Spleen (tissue), 11 donors: ENCODE data around the gene N4BP3. TPM values are rescaled to one million over a fixed set of nuclear protein-coding genes. Genes with fewer than 3 reads are reported as not detected.

ENCODE experiments used
- DNase-seq: peaks from one replicate; pipeline ENCODE4 v3.0.0-alpha.2; 2020
- H3K27ac ChIP-seq, 8 donors: fragments of 200-600 bp; sonication (generic) in 7 of 8; 1 replicate in 4 of 8; 2 replicates in 4 of 8; pipeline versions ENCODE4 v1.5.0 to v1.8.0; 2016 to 2021; ENCODE audit warnings: inconsistent platforms in 4 of 8, mild to moderate bottlenecking in 4 of 8, moderate library complexity in 1 of 8
- H3K27me3 ChIP-seq, 7 donors: fragments of 200-600 bp; sonication (generic) in 6 of 7; replicated peaks in 1 of 7; 1 replicate in 4 of 7; 2 replicates in 3 of 7; pipeline versions ENCODE4 v1.5.0 to v1.8.0; 2016 to 2021; ENCODE audit warnings: inconsistent platforms in 3 of 7, mild to moderate bottlenecking in 1 of 7
- H3K36me3 ChIP-seq, 6 donors: fragments of 200-600 bp; sonication (generic) in 5 of 6; 1 replicate in 4 of 6; 2 replicates in 2 of 6; pipeline versions ENCODE4 v1.5.0 to v1.8.0; 2016 to 2021; ENCODE audit warnings: inconsistent platforms in 2 of 6
- H3K4me1 ChIP-seq, 6 donors: fragments of 200-600 bp; sonication (generic) in 5 of 6; 1 replicate in 3 of 6; 2 replicates in 3 of 6; pipeline versions ENCODE4 v1.5.0 to v1.8.0; 2016 to 2021; ENCODE audit warnings: inconsistent platforms in 3 of 6
- H3K4me3 ChIP-seq, 8 donors: fragments of 200-600 bp; sonication (generic) in 7 of 8; 1 replicate in 4 of 8; 2 replicates in 4 of 8; pipeline versions ENCODE4 v1.5.0 to v1.8.0; 2016 to 2021; ENCODE audit warnings: inconsistent platforms in 4 of 8, mild to moderate bottlenecking in 4 of 8, moderate library complexity in 2 of 8
- H3K9me3 ChIP-seq, 8 donors: fragments of 200-600 bp; sonication (generic) in 7 of 8; 1 replicate in 4 of 8; 2 replicates in 4 of 8; pipeline versions ENCODE4 v1.5.0 to v1.8.0; 2016 to 2021; ENCODE audit warnings: inconsistent platforms in 4 of 8
- CTCF ChIP-seq, 11 experiments: fragments of 200-600 bp in 7 of 11; fragments of 450-650 bp in 4 of 11; sonication (generic) in 4 of 11; IDR thresholded peaks in 8 of 11; conservative IDR thresholded peaks in 3 of 11; 1 replicate in 7 of 11; 2 replicates in 4 of 11; pipeline versions ENCODE4 v1.4.0 to v1.8.0; 2016 to 2021; ENCODE audit warnings: antibody characterized with exemption in 11 of 11, inconsistent platforms in 4 of 11, mild to moderate bottlenecking in 1 of 11
- POLR2A ChIP-seq, 3 donors: fragments of 450-650 bp; IDR thresholded peaks; one replicate each; pipeline ENCODE4 v1.5.1; 2017; ENCODE audit warnings: antibody characterized with exemption in 3 of 3, mild to moderate bottlenecking in 1 of 3
- POLR2AphosphoS5 ChIP-seq, 3 donors: sonication (generic); formaldehyde crosslinking; IDR thresholded peaks; one replicate each; pipeline ENCODE4 v1.5.1; 2017; ENCODE audit warnings: antibody characterized with exemption in 3 of 3
- WGBS, 5 donors: extraction: QIAGEN DNeasy Blood & Tissue Kit in 3 of 5; methylation state at CpG; one replicate each; pipeline versions ENCODE4 v1.1.5 to v1.1.7; 2013 to 2018; 5-methylcytosine and 5-hydroxymethylcytosine counted together
- intact Hi-C: fragments of 100-400 bp; cut with DNase I; formaldehyde crosslinking; loops from one replicate; pipeline ENCODE4 v1.15.0; 2023; ENCODE audit warnings: low total_unique reads
- polyA plus RNA-seq, 3 donors: library from polyadenylated mRNA; stranded (reverse); fragments of 200-250 nt; gene quantifications; one replicate each; pipeline ENCODE4 v1.2.1, GENCODE V29; 2013
- total RNA-seq, 7 donors: library from RNA; depleted of rRNA in 3 of 7; stranded (reverse); fragments of >200 nt in 3 of 7; fragmentation: NEBNext Ultra II Directional in 4 of 7; extraction: Animal tissue kit (Norgen Biotek cat#: 25700) in 4 of 7; gene quantifications; one replicate each; pipeline versions ENCODE4 v1.1.0 to v1.2.1, GENCODE V29; 2016 to 2021
- donor health status: healthy with polysubstance abuse.
- donor health status: DM: no; HTN: no; CAD: no; lungs with moderate emphysema.
- donor health status: DM: no; HTN: no; CAD: no.
- donor health status: Bipolar disorder and iron deficiency.
- donor health status: healthy.
- donor health status: DM: no; HTN: no; CAD: no.
- donor health status: DM: yes; HTN: yes; CAD: no.

The N4BP3 gene
- total and polyA plus RNA-seq, 10 donors = 1.2 to 6.6 (median 3.5) TPM

DNA sequence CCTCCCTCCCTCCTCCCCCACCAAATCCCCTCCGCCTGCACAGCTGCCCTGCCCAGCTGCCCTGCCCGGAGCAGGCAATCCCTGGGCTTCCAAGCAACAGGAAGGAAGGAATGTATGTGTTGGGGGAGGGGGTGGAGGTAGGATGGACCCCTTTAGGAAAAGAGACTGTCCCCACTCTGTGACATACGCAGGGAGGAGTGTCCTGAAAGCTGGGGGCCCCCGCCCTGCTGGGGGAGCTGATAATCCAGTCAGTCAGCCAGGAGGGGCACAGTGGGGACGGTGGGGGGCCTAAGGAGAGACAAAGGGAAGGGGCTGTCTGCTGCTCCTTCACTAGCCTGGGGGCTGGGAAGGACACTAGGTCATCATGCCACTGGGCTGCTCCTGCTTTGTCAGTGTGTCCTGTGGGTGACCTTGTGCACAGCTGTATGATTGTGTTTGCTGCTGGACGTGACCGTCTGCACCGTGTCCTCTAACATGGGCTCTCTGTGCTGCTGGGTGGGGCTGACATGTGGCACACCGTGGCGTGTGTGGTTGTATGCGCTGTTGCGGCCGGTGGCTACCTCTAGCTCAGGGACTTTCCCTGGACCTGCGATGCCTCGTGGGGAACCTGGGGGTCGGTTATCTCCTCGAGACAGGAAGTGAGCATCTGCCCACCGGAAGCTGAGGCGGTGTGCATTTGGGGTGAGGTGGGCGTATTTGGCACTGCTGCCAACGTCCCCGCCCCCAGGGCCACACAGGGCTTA is 3.0 kb downstream of the N4BP3 start:
- Histone ChIP-seq H3K27me3 (peaks cover 0 to 92% (median 26%) of the 10 kb centered on the region in 7 donors), H3K9me3 (peaks cover 0 to 4% (median 0%) of the 10 kb centered on the region in 8 donors), H3K36me3 (peaks cover 0 to 6% (median 0%) of the 10 kb centered on the region in 6 donors), H3K27ac (peak overlapping the region in 6 of 8 donors; percentile 37 to 85 (median 66)), H3K4me1 (peaks cover 54 to 89% (median 85%) of the 10 kb centered on the region in 6 donors), H3K4me3 (peak overlapping the region in 3 of 8 donors; percentile 5 to 85 (median 66))
- peak; percentile 92 for DNase-seq
- WGBS, 5 donors = 8 to 10% (median 9%) methylated on average over 17 to 22 of the region's 22 CpGs
- intact Hi-C loops = no loop called here
- no peak for TF ChIP-seq POLR2A (IDR thresholded peaks at IDR 0.05)
- TF ChIP-seq POLR2AphosphoS5 (IDR thresholded peaks at IDR 0.05) = peak; percentile 65 to 81 (median 76)

GRCh38 chr5:178117923-178118701 is 4.8 kb downstream of the N4BP3 start:
- TF ChIP-seq POLR2A (IDR thresholded peaks at IDR 0.05) (no peak), CTCF (IDR thresholded peaks at IDR 0.05 in 8 of 11, conservative IDR thresholded peaks at IDR 0.05 in 3 of 11) (no peak), POLR2AphosphoS5 (IDR thresholded peaks at IDR 0.05) (peak in 1 of 3 donors; percentile 50)
- Histone ChIP-seq H3K27me3 (peaks cover 0 to 91% (median 27%) of the 10 kb centered on the region in 7 donors), H3K36me3 (peaks cover 0 to 18% (median 0%) of the 10 kb centered on the region in 6 donors), H3K4me1 (peaks cover 63 to 96% (median 92%) of the 10 kb centered on the region in 6 donors), H3K9me3 (no peaks in the 10 kb centered on the region), H3K27ac (peak overlapping the region in 5 of 8 donors; percentile 20 to 85 (median 68)), H3K4me3 (peak overlapping the region in 1 of 8 donors; percentile 48)
- 41 to 50% (median 47%) methylated on average over 11 to 18 of the region's 18 CpGs for WGBS, 5 donors
- DNase-seq = no peak
- intact Hi-C loops = no loop called here

- no peak overlapping the region for H3K4me3 ChIP-seq
- intact Hi-C loops = no loop called here
- peaks cover 49 to 76% (median 72%) of the 10 kb centered on the region in 6 donors for H3K4me1 ChIP-seq
- 88 to 96% (median 93%) methylated on average over 17 to 27 of the region's 27 CpGs for WGBS, 5 donors
- no peak for TF ChIP-seq CTCF (IDR thresholded peaks at IDR 0.05 in 8 of 11, conservative IDR thresholded peaks at IDR 0.05 in 3 of 11)
- TF ChIP-seq POLR2A (IDR thresholded peaks at IDR 0.05) = no peak
- TF ChIP-seq POLR2AphosphoS5 (IDR thresholded peaks at IDR 0.05) = no peak
- no peak for DNase-seq
- H3K36me3 ChIP-seq = peaks cover 0 to 18% (median 0%) of the 10 kb centered on the region in 6 donors
- peaks cover 0 to 71% (median 11%) of the 10 kb centered on the region in 7 donors for H3K27me3 ChIP-seq
- H3K27ac ChIP-seq = peak overlapping the region in 1 of 8 donors; percentile 85
- no peaks in the 10 kb centered on the region for H3K9me3 ChIP-seq
Observed at GRCh38 chr5:178119915-178120606, 6.7 kb downstream of the N4BP3 start.
